Left renal cortex interstitium (tissue), 4 donors: ENCODE data around the gene ACAP1. TPM values are rescaled to one million over a fixed set of nuclear protein-coding genes. Genes with fewer than 3 reads are reported as not detected.
"Not testable (repeated sequence)": the region's sequence is repeated elsewhere in the genome, so short reads cannot be mapped to it uniquely, and the experiment has no call there.

Source experiments
- DNase-seq, 4 donors: peaks; one replicate each; pipeline ENCODE4 v3.0.0-alpha.2; 2013; ENCODE audit warnings: low read depth in 4 of 4, low spot score in 2 of 4, missing footprints in 1 of 4
- polyA plus RNA-seq, 4 donors: library from polyadenylated mRNA; unstranded; fragments of 120-200 nt; gene quantifications; one replicate each; pipeline ENCODE4 v1.2.1, GENCODE V29; 2013; ENCODE audit not compliant: insufficient read length in 4 of 4

Gene ACAP1
- polyA plus RNA-seq, 4 donors, result 7.3 to 10.9 (median 10.0) TPM

- no peak for DNase-seq
These were observed 7.4 kb upstream of the ACAP1 start, which contains the start of gene NEURL4 for GRCh38 chr17:7328840-7329373. Gene NEURL4 (minus strand): TSS chr17:7329335. CDS start chr17:7329312, 23 bp downstream.

GRCh38 chr17:7329374-7329996 is 6.8 kb upstream of the ACAP1 start:
- DNase-seq, result peak; percentile 96 to 99 (median 99)

GRCh38 chr17:7329997-7330637 is 6.2 kb upstream of the ACAP1 start:
- DNase-seq, result peak in 2 of 4 donors; percentile 74 to 93

- DNase-seq, result no peak
These were observed 5.7 kb upstream of the ACAP1 start for GRCh38 chr17:7330638-7331015.

- no peak for DNase-seq
These were observed 4.2 kb upstream of the ACAP1 start for GRCh38 chr17:7332111-7332510.

- not testable (repeated sequence) for DNase-seq
These were observed 3.7 kb upstream of the ACAP1 start for GRCh38 chr17:7332600-7333069.

- no peak for DNase-seq
These were observed 1.3 kb upstream of the ACAP1 start for GRCh38 chr17:7334938-7335538.

GRCh38 chr17:7335765-7336164 is 564 bp upstream of the ACAP1 start:
- not testable (repeated sequence) for DNase-seq

- not testable (repeated sequence) for DNase-seq
These were observed 1.3 kb downstream of the ACAP1 start for GRCh38 chr17:7337600-7337999.

GRCh38 chr17:7340179-7340578 is 3.9 kb downstream of the ACAP1 start:
- no peak for DNase-seq

- DNase-seq, result no peak
These were observed 5.5 kb downstream of the ACAP1 start for GRCh38 chr17:7341842-7342241.

- no peak for DNase-seq
These were observed 6.9 kb downstream of the ACAP1 start for GRCh38 chr17:7343250-7343649.

- no peak for DNase-seq
These were observed 10.7 kb downstream of the ACAP1 start for GRCh38 chr17:7346761-7347614.

GRCh38 chr17:7347630-7348477 is 11.5 kb downstream of the ACAP1 start:
- DNase-seq, result no peak

GRCh38 chr17:7348478-7349242 is 12.3 kb downstream of the ACAP1 start:
- DNase-seq, result no peak

- DNase-seq, result peak; percentile 55 to 77 (median 67)
These were observed 15.6 kb downstream of the ACAP1 start, which contains the start of gene KCTD11 for GRCh38 chr17:7351665-7352502. Gene KCTD11 (plus strand): TSS chr17:7352162.

- no peak for DNase-seq
These were observed 16.2 kb downstream of the ACAP1 start for GRCh38 chr17:7352503-7352889.
